ENCODE data around the gene PAQR5. TPM values are rescaled to one million over a fixed set of nuclear protein-coding genes. Genes with fewer than 3 reads are reported as not detected.

Gene PAQR5
- total RNA-seq, 1 experiment from 2014 or later = 9.4 TPM

GRCh38 chr15:69316291-69316690 lies 17.6 kb downstream of the PAQR5 start:
- no peak overlapping the region for H3K27ac Mint-ChIP-seq
- TF ChIP-seq GRHL2 (CRISPR knock-in tag; IDR thresholded peaks at IDR 0.05; ENCODE audit: insufficient replicate concordance, severe bottlenecking) (no peak), SP1 (CRISPR knock-in tag; conservative IDR thresholded peaks at IDR 0.05) (no peak), NFATC4 (CRISPR knock-in tag; IDR thresholded peaks at IDR 0.05) (no peak), ZNF138 (CRISPR knock-in tag; conservative IDR thresholded peaks at IDR 0.05) (no peak), E2F1 (CRISPR knock-in tag; IDR thresholded peaks at IDR 0.05) (no peak), ZNF219 (CRISPR knock-in tag; IDR thresholded peaks at IDR 0.05; ENCODE audit: borderline replicate concordance) (no peak), GABPB1 (CRISPR knock-in tag; IDR thresholded peaks at IDR 0.05) (no peak), RORB (CRISPR knock-in tag; IDR thresholded peaks at IDR 0.05) (no peak), NFYB (CRISPR knock-in tag; conservative IDR thresholded peaks at IDR 0.05; ENCODE audit: low read depth) (no peak), CBFB (CRISPR knock-in tag; IDR thresholded peaks at IDR 0.05; ENCODE audit: low read depth) (no peak), ZNF671 (CRISPR knock-in tag; IDR thresholded peaks at IDR 0.05) (no peak), MXD4 (CRISPR knock-in tag; IDR thresholded peaks at IDR 0.05; ENCODE audit: borderline replicate concordance) (no peak), NR3C1 (CRISPR knock-in tag; conservative IDR thresholded peaks at IDR 0.05; ENCODE audit: low read depth) (no peak), USF1 (CRISPR knock-in tag; IDR thresholded peaks at IDR 0.05) (no peak), ZNF121 (CRISPR knock-in tag; IDR thresholded peaks at IDR 0.05) (no peak), MYBL2 (CRISPR knock-in tag; IDR thresholded peaks at IDR 0.05) (no peak), GTF2I (CRISPR knock-in tag; conservative IDR thresholded peaks at IDR 0.05) (no peak), ATF3 (CRISPR knock-in tag; conservative IDR thresholded peaks at IDR 0.05) (no peak)
- TF ChIP-seq, protein P1, sequence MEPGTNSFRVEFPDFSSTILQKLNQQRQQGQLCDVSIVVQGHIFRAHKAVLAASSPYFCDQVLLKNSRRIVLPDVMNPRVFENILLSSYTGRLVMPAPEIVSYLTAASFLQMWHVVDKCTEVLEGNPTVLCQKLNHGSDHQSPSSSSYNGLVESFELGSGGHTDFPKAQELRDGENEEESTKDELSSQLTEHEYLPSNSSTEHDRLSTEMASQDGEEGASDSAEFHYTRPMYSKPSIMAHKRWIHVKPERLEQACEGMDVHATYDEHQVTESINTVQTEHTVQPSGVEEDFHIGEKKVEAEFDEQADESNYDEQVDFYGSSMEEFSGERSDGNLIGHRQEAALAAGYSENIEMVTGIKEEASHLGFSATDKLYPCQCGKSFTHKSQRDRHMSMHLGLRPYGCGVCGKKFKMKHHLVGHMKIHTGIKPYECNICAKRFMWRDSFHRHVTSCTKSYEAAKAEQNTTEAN (CRISPR knock-in tag; IDR thresholded peaks at IDR 0.05) = no peak
- TF ChIP-seq, protein P2, sequence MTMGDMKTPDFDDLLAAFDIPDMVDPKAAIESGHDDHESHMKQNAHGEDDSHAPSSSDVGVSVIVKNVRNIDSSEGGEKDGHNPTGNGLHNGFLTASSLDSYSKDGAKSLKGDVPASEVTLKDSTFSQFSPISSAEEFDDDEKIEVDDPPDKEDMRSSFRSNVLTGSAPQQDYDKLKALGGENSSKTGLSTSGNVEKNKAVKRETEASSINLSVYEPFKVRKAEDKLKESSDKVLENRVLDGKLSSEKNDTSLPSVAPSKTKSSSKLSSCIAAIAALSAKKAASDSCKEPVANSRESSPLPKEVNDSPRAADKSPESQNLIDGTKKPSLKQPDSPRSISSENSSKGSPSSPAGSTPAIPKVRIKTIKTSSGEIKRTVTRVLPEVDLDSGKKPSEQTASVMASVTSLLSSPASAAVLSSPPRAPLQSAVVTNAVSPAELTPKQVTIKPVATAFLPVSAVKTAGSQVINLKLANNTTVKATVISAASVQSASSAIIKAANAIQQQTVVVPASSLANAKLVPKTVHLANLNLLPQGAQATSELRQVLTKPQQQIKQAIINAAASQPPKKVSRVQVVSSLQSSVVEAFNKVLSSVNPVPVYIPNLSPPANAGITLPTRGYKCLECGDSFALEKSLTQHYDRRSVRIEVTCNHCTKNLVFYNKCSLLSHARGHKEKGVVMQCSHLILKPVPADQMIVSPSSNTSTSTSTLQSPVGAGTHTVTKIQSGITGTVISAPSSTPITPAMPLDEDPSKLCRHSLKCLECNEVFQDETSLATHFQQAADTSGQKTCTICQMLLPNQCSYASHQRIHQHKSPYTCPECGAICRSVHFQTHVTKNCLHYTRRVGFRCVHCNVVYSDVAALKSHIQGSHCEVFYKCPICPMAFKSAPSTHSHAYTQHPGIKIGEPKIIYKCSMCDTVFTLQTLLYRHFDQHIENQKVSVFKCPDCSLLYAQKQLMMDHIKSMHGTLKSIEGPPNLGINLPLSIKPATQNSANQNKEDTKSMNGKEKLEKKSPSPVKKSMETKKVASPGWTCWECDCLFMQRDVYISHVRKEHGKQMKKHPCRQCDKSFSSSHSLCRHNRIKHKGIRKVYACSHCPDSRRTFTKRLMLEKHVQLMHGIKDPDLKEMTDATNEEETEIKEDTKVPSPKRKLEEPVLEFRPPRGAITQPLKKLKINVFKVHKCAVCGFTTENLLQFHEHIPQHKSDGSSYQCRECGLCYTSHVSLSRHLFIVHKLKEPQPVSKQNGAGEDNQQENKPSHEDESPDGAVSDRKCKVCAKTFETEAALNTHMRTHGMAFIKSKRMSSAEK (CRISPR knock-in tag; IDR thresholded peaks at IDR 0.05; ENCODE audit: borderline replicate concordance) = no peak
- CTCF ChIA-PET = no interaction called here
- POLR2A ChIA-PET = no interaction called here
- no peak overlapping the region for H3K4me3 Mint-ChIP-seq
- H3K4me1 Mint-ChIP-seq = peaks cover 21% of the 10 kb centered on the region
- no peaks in the 10 kb centered on the region for H3K36me3 Mint-ChIP-seq
- DNase-seq (ENCODE audit: low spot score) (no peak), ATAC-seq (no peak)
- H3K27me3 Mint-ChIP-seq (ENCODE audit: low read depth) = no peaks in the 10 kb centered on the region
- H3K9me3 Mint-ChIP-seq = no peaks in the 10 kb centered on the region

DNA sequence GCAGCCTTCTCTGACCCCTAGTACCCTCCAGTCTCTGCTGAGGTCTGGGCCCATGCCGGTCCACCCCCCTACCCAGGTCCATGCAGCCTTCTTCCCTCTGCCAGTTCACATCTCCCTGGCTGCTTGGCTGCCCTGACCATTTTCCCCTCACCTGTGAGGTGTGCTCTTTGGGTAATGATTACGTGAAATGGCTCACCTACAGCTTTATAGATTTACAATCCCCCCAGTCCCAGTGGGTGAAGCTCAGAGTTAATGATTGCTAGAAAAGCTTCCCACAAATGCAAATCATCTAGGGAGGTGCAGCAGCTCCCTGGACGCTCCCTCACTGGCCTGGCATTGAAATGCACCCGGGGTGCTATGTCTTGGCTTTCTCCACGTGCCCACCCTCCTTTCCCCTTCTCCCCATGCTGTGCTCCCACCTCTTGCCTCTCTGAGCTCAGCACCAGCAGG lies 18.7 kb downstream of the PAQR5 start:
- no peak for TF ChIP-seq NFE2L1 (CRISPR knock-in tag; IDR thresholded peaks at IDR 0.05)
- TF ChIP-seq RORB (CRISPR knock-in tag; IDR thresholded peaks at IDR 0.05) = no peak
- TF ChIP-seq FOXP1 (CRISPR knock-in tag; IDR thresholded peaks at IDR 0.05; ENCODE audit: borderline replicate concordance) = no peak
- TF ChIP-seq ZNF219 (CRISPR knock-in tag; IDR thresholded peaks at IDR 0.05; ENCODE audit: borderline replicate concordance) = no peak
- no peak for TF ChIP-seq GABPB1 (CRISPR knock-in tag; IDR thresholded peaks at IDR 0.05)
- no peak for TF ChIP-seq CDX4 (CRISPR knock-in tag; IDR thresholded peaks at IDR 0.05; ENCODE audit: borderline replicate concordance)
- TF ChIP-seq MAX (CRISPR knock-in tag; IDR thresholded peaks at IDR 0.05) = no peak
- TF ChIP-seq ZNF138 (CRISPR knock-in tag; conservative IDR thresholded peaks at IDR 0.05) = no peak
- TF ChIP-seq, protein P3, sequence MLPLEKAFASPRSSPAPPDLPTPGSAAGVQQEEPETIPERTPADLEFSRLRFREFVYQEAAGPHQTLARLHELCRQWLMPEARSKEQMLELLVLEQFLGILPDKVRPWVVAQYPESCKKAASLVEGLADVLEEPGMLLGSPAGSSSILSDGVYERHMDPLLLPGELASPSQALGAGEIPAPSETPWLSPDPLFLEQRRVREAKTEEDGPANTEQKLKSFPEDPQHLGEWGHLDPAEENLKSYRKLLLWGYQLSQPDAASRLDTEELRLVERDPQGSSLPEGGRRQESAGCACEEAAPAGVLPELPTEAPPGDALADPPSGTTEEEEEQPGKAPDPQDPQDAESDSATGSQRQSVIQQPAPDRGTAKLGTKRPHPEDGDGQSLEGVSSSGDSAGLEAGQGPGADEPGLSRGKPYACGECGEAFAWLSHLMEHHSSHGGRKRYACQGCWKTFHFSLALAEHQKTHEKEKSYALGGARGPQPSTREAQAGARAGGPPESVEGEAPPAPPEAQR (CRISPR knock-in tag; IDR thresholded peaks at IDR 0.05) = no peak
- no peak for TF ChIP-seq MYBL2 (CRISPR knock-in tag; IDR thresholded peaks at IDR 0.05)
- no peak for TF ChIP-seq ZNF317 (CRISPR knock-in tag; IDR thresholded peaks at IDR 0.05; ENCODE audit: borderline replicate concordance, low read depth)
- no peak for DNase-seq (ENCODE audit: low spot score)
- Mint-ChIP-seq H3K4me3 (no peak overlapping the region), H3K27me3 (ENCODE audit: low read depth) (no peaks in the 10 kb centered on the region), H3K4me1 (peaks cover 19% of the 10 kb centered on the region), H3K27ac (no peak overlapping the region), H3K36me3 (no peaks in the 10 kb centered on the region), H3K9me3 (no peaks in the 10 kb centered on the region)
- ATAC-seq = peak; percentile 38
- ChIA-PET POLR2A (no interaction called here), CTCF (interaction anchor here (0.7 to 1.4 kb wide), 3 partner anchors 42 to 89 kb away, joined by 3 read pairs; no protein-coding TSS in a partner anchor)

Measured in WTC11 (cell line).